Measurements from ENCODE around the gene EGFL7. TPM values are rescaled to one million over a fixed set of nuclear protein-coding genes. Genes with fewer than 3 reads are reported as not detected.

The EGFL7 gene
- total and polyA plus RNA-seq, 2 of the 13 experiments (the other 11 are each of a cell fraction or from before 2014, with no cell fraction given), result 0.20 to 5.1 TPM

DNA sequence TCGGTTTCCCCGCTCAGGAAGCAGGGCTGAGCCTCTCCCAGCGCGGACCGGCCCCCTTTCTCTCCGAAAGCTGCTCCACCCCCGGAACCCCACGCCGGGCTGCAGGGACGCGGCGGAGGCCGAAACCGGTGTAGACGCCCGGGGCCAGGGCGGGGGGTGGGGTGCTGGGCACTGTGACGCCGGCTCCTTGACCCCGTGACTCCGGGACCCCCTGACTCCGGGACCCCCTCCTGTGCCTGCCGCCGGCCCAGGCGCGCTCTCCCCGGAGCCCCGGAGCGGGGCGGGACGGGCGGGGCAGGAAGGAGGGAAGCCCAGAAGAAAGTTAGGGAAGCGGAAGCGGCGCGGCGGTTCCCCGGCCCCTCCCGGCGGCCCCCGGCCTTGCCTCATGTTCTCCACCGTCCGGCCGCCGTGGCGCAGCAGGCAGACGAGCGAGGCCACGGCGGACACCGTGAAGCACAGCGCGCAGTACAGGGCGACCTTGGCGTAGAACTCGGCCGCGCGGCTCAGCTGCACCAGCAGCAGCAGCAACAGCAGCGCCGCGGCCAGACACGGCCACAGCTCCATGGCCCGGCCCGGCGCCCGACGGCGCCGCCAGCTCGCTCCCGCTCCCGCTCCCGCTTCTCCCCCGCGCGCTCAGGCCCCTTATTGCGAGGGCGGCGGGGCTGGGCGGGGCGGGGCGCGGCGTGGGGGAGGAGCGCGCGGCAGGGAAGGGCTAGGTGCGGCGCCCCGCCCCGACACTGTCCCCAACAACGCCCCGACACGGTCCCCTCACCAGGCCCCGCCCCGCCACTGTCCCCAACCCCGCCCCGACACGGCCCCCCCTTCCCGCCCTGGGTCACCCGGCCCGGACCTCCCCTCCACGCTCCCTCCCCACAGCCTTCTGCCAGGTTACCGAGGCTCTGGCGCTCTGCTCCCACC lies 24.3 kb downstream of the EGFL7 start, which contains the start of gene AGPAT2 (continued):
- TF ChIP-seq, protein P1, sequence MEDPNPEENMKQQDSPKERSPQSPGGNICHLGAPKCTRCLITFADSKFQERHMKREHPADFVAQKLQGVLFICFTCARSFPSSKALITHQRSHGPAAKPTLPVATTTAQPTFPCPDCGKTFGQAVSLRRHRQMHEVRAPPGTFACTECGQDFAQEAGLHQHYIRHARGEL (CRISPR knock-in tag; IDR thresholded peaks at IDR 0.05), result no peak
- peak; percentile 32; the same call in 1 of the 2 replicates for TF ChIP-seq CHCHD3 (CRISPR knock-in tag; IDR thresholded peaks at IDR 0.05)
- peak; percentile 32; the same call in 1 of the 2 replicates for TF ChIP-seq ZFY (CRISPR knock-in tag; IDR thresholded peaks at IDR 0.05)
- no peak for TF ChIP-seq RFXAP (CRISPR knock-in tag; IDR thresholded peaks at IDR 0.05; ENCODE audit: borderline replicate concordance)
- no peak for TF ChIP-seq STAT5B (CRISPR knock-in tag; IDR thresholded peaks at IDR 0.05)
- no peak for TF ChIP-seq SMYD3 (CRISPR knock-in tag; IDR thresholded peaks at IDR 0.05)
- TF ChIP-seq, protein P2, sequence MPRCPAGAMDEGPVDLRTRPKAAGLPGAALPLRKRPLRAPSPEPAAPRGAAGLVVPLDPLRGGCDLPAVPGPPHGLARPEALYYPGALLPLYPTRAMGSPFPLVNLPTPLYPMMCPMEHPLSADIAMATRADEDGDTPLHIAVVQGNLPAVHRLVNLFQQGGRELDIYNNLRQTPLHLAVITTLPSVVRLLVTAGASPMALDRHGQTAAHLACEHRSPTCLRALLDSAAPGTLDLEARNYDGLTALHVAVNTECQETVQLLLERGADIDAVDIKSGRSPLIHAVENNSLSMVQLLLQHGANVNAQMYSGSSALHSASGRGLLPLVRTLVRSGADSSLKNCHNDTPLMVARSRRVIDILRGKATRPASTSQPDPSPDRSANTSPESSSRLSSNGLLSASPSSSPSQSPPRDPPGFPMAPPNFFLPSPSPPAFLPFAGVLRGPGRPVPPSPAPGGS (CRISPR knock-in tag; IDR thresholded peaks at IDR 0.05), result no peak
- TF ChIP-seq, protein P3, sequence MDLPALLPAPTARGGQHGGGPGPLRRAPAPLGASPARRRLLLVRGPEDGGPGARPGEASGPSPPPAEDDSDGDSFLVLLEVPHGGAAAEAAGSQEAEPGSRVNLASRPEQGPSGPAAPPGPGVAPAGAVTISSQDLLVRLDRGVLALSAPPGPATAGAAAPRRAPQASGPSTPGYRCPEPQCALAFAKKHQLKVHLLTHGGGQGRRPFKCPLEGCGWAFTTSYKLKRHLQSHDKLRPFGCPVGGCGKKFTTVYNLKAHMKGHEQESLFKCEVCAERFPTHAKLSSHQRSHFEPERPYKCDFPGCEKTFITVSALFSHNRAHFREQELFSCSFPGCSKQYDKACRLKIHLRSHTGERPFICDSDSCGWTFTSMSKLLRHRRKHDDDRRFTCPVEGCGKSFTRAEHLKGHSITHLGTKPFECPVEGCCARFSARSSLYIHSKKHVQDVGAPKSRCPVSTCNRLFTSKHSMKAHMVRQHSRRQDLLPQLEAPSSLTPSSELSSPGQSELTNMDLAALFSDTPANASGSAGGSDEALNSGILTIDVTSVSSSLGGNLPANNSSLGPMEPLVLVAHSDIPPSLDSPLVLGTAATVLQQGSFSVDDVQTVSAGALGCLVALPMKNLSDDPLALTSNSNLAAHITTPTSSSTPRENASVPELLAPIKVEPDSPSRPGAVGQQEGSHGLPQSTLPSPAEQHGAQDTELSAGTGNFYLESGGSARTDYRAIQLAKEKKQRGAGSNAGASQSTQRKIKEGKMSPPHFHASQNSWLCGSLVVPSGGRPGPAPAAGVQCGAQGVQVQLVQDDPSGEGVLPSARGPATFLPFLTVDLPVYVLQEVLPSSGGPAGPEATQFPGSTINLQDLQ (CRISPR knock-in tag; IDR thresholded peaks at IDR 0.05), result no peak
- TF ChIP-seq ZFP41 (CRISPR knock-in tag; IDR thresholded peaks at IDR 0.05; ENCODE audit: borderline replicate concordance), result no peak
- TF ChIP-seq, protein P4, sequence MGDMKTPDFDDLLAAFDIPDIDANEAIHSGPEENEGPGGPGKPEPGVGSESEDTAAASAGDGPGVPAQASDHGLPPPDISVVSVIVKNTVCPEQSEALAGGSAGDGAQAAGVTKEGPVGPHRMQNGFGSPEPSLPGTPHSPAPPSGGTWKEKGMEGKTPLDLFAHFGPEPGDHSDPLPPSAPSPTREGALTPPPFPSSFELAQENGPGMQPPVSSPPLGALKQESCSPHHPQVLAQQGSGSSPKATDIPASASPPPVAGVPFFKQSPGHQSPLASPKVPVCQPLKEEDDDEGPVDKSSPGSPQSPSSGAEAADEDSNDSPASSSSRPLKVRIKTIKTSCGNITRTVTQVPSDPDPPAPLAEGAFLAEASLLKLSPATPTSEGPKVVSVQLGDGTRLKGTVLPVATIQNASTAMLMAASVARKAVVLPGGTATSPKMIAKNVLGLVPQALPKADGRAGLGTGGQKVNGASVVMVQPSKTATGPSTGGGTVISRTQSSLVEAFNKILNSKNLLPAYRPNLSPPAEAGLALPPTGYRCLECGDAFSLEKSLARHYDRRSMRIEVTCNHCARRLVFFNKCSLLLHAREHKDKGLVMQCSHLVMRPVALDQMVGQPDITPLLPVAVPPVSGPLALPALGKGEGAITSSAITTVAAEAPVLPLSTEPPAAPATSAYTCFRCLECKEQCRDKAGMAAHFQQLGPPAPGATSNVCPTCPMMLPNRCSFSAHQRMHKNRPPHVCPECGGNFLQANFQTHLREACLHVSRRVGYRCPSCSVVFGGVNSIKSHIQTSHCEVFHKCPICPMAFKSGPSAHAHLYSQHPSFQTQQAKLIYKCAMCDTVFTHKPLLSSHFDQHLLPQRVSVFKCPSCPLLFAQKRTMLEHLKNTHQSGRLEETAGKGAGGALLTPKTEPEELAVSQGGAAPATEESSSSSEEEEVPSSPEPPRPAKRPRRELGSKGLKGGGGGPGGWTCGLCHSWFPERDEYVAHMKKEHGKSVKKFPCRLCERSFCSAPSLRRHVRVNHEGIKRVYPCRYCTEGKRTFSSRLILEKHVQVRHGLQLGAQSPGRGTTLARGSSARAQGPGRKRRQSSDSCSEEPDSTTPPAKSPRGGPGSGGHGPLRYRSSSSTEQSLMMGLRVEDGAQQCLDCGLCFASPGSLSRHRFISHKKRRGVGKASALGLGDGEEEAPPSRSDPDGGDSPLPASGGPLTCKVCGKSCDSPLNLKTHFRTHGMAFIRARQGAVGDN (CRISPR knock-in tag; IDR thresholded peaks at IDR 0.05), result peak; percentile 75
- TF ChIP-seq THYN1 (CRISPR knock-in tag; IDR thresholded peaks at IDR 0.05; ENCODE audit: borderline replicate concordance, low read depth), result no peak
- peak; percentile 52 for TF ChIP-seq ZFX (CRISPR knock-in tag; IDR thresholded peaks at IDR 0.05; ENCODE audit: low read depth)
- 0 out of 2 replicates have a peak, but pooled peaks have one; percentile 36 for TF ChIP-seq ZNF607 (CRISPR knock-in tag; IDR thresholded peaks at IDR 0.05; ENCODE audit: borderline replicate concordance)
- TF ChIP-seq SOX6 (IDR thresholded peaks at IDR 0.05), result no peak
- TF ChIP-seq SOX6 (CRISPR knock-in tag; IDR thresholded peaks at IDR 0.05), result no peak
- TF ChIP-seq ZFP37 (CRISPR knock-in tag; IDR thresholded peaks at IDR 0.05; ENCODE audit: borderline replicate concordance), result no peak
- no peak for TF ChIP-seq KDM3A (CRISPR knock-in tag; IDR thresholded peaks at IDR 0.05; ENCODE audit: low read depth)
- no peak for TF ChIP-seq ZNF720 (CRISPR knock-in tag; IDR thresholded peaks at IDR 0.05)
- no peak for TF ChIP-seq GABPA (IDR thresholded peaks at IDR 0.05; ENCODE audit: low read depth, low read length)
- no peak for TF ChIP-seq GABPA (CRISPR knock-in tag; IDR thresholded peaks at IDR 0.05; ENCODE audit: low read depth)
- no peak for TF ChIP-seq LCORL (IDR thresholded peaks at IDR 0.05)
- TF ChIP-seq LCORL (CRISPR knock-in tag; IDR thresholded peaks at IDR 0.05), result 0 out of 2 replicates have a peak, but pooled peaks have one; percentile 36
- no peak for TF ChIP-seq ZNF772 (CRISPR knock-in tag; IDR thresholded peaks at IDR 0.05)

All from HepG2 (cell line).